CD4-positive, alpha-beta T cell treated with Interleukin-1 beta for 1 hour (primary cell): ENCODE data around the gene PRSS3.
A peak's percentile ranks its signal among the peaks of the same experiment; 100 is the strongest.
"Not testable (repeated sequence)": the region's sequence is repeated elsewhere in the genome, so short reads cannot be mapped to it uniquely, and the experiment has no call there.

Source experiments
- DNase-seq, 2 donors: peaks; one replicate each; pipeline ENCODE4 v3.0.0-alpha.2; 2020 to 2022

The PRSS3 gene

DNA sequence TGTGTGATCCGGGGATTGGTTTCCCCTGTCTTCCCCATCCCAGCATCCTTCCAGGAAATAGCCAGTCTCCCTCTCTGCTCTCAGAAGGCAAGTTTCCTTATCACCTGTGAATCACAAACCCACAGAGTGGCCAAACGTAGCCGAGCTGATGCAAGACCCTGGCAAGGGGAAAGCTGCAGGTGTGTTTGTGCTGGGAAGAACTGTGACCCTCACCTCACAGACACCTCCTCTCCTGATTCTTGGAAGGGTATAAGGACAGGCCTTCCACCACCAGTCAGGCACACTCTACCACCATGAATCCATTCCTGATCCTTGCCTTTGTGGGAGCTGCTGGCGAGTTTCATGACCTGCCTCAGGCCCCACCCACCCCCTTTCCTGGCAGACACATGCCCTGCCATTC lies at the start of gene PRSS3:
PRSS3 (plus strand) TSS at position 281 of the 400 bp plus-strand sequence; CDS start at position 294, 13 bp downstream.
- DNase-seq = no peak

DNA sequence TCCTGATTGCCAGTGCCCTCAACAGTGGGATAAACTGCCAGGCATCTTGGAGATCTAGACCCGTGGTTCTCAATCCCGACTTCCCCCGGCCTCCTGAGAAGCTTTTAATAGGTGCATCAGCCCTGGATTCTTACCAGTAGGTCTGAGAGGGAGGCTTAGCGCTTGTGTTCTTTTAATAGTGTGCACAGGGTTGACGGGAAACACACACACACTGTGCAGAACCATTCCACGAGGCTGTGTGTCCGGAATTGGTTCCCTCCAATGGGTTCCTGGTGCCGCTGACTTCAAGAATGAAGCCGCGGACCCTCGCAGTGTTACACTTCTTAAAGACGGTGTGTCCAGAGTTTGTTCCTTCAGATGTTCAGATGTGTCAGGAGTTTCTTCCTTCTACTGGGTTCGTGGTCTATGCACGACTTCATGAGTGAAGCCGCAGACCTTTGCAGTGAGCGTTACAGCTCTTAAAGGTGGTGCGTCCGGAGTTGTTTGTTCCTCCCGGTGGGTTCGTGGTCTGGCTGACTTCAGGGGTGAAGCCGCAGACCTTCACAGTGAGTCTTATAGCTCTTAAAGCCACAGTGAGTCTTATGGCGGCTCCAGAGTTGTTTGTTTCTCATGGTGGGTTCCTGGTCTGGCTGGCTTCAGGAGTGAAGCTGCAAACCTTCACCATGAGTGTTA lies 46.6 kb upstream of the PRSS3 start:
- DNase-seq = peak; percentile 21 to 48

DNA sequence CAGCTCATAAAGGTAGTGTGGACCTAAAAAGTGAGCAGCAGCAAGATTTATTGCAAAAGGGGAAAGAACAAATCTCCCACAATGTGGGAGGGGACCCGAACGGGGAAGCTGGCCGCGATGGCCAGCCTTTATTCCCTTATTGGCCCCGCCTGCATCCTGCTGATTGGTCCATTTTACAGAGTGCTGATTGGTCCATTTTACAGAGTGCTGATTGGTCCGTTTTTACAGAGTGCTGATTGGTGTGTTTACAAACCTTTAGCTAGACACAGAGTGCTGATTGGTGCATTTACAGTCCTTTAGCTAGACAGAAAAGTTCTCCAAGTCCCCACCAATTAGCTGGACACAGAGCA lies 46.1 kb upstream of the PRSS3 start:
- DNase-seq = peak; percentile 39 to 46

DNA sequence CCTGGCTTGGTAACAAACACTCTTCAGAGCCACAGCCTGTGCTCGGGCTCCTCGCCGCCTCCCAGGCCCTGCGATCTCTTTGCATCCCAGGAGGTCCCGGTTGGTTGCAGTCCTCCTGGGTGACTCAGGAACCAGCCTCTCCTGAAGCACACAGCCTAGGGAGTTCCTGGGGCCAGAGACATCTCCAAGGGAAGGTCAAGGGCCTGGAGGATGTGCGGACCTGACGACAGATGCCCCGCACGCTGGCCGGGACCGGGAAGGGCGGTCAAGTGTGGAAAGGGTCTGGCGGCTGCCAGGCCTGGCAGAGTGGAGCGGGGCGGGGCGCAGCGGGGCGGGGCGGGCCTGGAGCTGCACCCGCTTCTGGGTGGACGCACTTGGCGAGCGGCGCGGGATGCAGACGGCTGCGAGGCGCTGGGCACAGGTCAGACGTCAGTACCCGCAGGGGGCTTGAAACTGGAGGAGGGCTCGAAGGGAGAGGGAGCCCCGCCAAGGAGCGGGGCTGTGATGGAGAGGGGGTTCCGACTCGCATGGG lies 45.0 kb upstream of the PRSS3 start:
- no peak for DNase-seq

DNA sequence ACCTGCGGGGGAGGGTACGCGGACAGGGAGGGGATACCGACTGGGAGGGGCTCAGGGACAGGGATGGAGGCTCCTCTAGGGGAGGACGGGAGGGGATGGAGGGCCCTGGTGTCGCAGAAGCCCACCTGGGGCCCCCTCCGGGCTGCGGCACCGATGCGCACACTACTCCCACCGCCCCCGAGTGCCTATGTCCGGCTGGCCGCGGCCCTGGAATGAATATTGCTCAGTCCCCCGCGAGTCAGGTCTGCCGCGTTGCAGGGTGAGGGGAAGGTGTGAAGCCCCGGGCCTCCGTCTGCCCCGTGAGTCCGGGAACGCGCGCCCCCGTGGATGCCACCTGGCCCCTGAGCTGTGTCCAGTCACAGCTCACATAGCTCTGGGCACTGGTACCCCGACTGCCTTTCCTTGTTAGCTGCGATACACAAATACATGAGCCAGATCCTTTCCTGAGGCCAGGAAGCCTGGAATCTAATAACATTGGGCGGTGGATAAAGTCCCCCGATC lies 44.5 kb upstream of the PRSS3 start:
- DNase-seq = no peak

DNA sequence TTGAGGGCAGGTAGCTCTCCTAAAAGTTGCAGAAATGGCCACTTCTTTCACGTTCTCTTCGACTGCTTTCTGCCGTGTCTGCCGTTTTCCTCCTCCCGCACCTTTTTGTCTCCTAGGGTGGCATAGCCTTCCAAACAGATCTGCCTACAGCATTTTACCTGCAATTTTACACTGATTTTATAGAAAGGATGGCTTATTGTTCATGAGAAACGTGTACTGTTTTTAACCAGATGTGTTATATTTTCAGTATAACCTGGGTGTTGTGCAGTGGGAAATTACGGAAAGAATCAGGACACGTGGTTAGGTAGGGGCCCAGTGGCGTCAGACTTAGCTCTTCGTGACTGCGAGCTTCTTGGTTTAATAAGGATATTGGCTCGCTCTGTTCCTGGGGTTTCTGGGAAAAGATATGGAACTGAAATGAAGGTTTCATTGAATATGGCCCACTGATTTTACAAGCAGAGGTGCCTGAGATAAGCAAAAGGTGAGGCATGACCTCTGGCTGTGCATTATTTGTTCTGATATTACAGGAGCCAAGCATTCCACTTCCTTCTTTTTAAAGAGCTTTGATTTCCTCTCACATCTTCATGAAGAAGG lies 43.7 kb upstream of the PRSS3 start:
- no peak for DNase-seq

DNA sequence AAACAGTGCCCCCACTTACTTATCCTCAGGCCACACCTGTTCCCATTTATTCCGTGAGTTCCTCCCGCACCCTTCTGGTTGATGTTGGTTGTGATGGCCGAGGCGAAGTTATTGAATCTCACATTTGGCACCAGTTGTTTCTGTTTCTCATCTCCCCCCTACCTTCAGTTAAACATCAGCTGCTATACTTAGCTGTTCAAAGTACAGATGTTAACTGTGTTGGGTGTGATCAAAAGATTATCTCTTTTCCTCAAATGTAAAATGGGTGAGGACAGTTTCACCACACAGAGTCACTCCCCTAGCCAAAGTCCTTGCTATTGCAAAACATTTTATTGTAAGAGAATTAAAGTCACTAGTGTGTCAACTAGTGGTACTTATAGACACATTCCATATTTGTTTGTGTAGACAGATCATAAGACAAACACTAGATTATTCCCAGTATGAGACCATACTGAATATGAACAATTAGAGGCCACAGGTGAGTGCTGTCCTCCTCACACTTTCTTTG lies 43.2 kb upstream of the PRSS3 start:
- DNase-seq = no peak

DNA sequence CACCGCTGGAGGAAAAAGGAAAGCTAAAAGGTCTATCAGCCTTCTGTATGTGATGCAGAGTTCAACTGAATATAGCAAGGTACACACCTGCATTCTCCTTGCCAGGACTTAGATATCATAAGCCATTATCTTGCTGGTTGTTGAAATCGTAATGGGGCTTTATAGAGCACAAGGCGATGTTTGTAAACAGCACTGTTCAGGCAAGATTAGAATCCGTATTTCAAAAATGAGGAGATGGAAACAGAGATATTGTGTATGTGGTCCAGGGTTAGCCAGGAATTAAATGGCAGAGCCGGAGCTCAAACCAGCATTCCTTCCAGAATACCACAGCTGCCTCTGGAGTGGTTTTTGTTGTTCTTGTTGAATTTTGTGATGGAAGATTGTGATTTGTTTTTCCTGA lies 42.6 kb upstream of the PRSS3 start:
- not testable (repeated sequence) for DNase-seq

DNA sequence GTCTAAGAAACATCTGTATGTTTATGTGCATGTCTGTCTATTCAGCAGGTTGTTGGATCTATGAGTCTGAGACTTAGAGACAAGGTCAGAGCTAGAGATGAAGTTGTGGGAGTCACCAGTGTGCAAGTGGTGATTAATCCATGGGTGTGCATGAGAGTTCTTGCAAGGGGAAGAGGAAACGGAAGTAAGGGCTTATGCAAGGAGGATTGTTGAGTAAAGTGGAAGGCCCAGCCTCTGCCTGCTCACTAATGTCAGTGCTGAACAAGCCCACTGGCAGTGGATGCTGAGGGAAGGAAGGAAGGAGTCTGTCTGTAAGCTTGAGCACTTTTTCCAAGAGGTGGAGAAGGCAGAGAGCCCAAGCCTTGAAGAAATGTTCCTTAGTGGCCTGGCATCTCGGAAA lies 35.7 kb upstream of the PRSS3 start:
- peak in 1 of 2 donors; percentile 60 for DNase-seq

DNA sequence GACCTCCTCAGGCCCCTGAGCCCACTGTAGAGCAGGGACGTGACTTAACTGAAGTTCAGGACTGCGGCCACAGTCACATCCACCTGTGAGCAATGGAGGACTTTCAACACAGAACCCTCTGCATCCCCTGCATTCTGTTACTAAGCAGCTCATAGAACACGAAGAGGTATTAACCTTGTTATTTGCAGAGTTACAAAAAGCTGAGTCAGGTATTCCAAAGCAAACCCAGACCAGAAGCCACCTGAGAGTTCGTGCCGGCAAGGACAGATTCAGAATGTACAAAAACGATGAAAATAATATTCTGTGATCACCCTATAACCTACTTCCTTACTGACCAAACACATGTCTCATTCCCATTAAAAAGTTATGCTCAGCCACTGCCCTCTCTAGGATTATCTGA lies 33.0 kb upstream of the PRSS3 start:
- DNase-seq = no peak

DNA sequence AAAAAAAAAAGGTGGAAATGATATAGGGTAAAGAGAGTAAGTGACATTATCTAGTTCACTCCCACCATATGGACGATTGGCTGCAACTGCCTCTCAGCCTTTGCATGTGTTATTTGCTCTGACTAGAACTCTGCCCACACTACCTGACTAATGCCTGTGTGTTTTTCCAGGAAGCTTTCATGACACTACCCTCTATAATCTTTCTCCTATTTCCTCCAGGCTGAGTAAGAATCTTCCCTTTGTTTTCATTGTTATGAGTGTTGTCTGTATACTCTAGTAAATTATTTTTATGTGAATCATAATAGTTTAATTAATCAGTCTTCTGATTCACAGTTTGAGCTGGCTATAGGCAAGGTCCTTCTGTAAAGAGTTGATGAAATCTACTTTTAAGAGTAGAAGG lies 31.7 kb upstream of the PRSS3 start:
- not testable (repeated sequence) for DNase-seq

DNA sequence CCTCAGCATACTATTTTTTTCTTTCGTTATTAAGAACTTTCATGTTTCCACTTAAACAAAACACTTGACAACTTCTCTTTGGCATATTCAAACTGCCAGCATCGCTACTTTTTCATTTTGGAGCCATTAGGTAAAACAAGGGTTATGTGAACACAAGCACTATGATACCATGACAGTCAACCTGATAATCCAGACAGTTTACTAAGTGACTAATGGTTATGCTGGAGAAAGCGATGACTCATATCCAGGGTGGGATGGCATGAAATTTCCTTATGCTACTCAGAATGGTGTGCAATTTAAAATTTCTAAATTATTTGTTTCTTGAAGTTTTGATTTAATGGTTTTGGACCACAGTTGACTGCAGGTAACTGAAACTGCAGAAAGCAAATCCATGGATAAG lies 29.9 kb upstream of the PRSS3 start:
- DNase-seq = no peak

DNA sequence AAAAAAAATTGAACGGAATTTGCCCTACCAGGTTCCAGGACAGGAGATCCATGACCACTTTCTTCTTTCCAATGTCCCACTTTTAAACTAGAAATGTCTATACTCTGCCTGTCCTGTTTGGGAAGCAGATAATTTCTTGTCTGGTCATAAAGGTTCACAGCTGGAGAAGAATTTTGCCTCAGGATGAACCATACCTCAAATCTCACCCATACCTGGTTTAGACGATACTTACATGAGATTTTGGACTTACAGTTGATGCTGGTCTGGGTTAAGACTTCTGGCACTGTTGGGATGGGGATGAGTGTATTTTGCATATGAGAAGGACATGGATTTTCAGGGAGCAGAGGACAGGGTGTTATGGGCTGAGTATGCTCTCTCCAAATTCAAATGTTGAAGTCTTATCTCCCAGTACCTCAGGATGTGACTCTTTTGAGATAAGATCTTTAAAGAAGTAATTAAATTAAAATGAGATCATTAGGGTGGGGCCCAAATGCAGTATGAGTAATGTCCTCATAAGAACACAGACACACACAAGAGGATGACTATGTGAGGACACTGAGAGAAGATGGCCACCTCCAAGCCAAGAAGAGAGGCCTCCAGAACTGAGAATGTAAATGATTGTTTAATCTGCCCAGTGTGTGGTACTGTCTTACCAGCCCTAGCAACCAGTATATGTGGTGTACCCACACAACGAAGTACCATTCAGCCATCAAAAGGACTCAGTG lies 25.0 kb upstream of the PRSS3 start:
- not testable (repeated sequence) for DNase-seq

DNA sequence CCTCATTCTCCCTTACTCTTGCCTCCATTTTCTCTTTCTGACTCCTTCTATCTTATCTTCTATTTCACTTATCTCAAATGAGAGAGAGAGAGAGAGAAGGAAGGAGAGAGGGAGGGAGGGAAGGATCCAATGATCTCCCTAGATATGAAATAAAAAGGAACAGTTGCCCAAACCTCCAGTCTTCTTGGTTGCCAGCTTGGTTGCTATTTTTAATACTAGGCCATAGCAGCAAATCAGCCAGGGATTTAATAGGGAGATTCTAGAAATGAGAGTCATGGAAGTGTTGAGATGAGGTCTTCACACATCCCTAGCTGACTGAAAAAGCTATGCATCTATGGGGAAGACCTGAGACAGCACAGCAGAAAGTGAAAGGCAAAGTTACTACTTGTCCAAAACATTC lies 22.2 kb upstream of the PRSS3 start:
- not testable (repeated sequence) for DNase-seq

DNA sequence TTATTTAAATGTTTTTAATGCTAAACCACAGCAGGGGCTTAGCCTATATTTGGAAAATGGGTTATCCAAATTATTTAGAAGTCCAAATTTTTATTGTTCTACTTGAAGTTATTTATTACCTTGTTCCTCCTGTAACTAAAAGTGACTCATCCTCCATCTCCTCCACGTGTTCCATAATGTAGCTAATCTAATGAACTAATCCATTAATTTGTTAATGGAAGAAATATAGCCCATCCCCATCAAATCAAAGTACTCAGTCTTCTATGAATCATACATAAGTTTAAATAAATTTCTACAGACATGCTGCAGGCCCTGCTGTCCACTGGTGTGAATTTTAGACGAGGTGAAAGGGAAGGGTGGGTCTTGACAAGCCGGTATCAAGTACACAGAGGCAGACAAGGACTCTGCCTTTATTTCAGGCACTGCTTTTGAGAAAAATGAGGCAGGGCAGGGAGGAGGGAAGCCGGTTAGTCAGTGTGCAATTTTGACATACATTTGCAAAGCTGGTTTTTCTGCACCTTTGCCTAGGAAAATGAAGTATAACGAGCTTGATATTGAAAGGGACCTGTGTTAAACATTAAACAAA lies 21.2 kb upstream of the PRSS3 start:
- DNase-seq = not testable (repeated sequence)

DNA sequence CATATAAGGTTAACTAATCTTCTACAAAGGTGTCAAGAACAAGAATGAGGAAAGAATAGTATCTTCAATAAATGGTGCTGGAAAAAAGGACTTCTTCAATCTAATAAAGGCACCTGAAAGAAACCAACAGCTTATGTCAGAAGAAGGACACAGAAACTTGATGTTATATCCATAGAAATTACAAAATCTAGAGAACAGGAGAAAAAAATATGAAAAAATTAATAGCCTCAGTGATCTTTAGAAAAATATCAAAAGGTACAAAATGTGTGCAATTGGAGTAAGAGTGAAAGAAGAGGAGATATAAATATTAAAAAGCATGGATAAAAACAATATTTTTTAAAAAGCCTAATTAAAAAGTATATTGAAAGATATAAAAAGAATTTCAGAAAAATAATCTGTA lies 18.8 kb upstream of the PRSS3 start:
- no peak for DNase-seq

DNA sequence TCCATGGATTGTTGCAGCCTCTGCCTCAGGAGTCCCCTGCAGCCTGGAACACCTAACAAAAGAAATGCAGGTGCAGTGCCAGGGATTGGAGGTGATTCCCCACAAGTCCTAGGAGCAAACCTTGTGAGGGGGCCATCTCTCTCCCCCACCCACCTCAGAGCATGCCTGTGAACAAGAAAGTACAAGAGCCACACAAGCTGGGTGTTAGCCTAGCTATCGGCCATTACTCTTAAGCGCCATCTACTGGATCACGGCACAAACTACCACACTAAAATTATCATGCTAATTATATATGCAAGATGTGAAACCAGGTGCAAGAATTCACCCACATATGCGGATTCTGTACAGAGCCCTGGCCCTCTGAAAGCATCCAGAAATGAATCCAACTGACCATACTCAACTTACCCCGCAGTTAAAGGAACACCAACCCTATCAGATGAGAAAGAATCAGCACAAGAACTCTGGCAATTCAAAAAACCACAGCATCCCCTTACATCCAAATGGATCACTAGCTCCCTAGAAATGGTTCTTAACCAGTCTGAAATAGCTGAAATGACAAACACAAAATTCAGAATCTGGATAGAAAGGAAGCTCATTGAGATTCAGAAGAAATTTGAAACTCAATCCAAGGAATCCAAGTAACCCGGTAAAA lies 16.5 kb upstream of the PRSS3 start:
- DNase-seq = peak; percentile 32 to 61

DNA sequence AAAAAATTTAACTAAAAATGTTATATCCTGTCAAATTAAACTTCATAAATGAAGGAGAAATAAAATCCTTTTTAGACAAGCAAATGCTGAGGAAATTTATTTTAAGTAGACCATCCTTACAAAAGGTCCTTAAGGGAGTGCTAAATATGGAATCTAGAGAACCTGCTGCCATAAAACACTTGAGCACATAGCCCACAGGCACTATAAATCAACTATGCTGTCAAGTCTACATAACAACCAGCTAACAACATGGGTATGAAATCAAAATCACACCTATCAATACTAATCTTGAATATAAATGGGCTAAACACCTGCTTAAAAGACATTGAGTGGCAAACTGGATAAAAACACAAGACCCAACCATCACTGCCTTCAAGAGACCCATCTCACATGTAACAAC lies 15.1 kb upstream of the PRSS3 start:
- no peak for DNase-seq

DNA sequence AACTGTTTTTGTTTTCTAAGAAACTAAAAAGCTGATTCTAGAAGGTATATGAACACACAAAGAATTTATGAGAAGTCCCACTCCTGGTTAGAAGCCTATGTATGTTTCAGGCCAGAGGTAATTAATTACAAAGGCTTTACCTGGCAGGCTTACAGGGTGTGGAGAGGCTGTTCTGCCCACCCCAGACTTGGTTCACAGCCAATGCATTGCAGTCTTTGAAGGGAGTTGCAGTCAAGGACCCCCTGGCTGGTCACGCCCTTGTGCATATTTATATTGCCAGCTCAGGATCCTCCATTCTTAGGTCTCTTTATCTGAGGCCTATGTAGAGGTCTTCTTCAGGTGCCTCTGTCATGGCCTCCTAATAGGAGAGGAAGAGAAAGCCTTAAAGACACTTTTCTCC lies 13.6 kb upstream of the PRSS3 start:
- DNase-seq = no peak

DNA sequence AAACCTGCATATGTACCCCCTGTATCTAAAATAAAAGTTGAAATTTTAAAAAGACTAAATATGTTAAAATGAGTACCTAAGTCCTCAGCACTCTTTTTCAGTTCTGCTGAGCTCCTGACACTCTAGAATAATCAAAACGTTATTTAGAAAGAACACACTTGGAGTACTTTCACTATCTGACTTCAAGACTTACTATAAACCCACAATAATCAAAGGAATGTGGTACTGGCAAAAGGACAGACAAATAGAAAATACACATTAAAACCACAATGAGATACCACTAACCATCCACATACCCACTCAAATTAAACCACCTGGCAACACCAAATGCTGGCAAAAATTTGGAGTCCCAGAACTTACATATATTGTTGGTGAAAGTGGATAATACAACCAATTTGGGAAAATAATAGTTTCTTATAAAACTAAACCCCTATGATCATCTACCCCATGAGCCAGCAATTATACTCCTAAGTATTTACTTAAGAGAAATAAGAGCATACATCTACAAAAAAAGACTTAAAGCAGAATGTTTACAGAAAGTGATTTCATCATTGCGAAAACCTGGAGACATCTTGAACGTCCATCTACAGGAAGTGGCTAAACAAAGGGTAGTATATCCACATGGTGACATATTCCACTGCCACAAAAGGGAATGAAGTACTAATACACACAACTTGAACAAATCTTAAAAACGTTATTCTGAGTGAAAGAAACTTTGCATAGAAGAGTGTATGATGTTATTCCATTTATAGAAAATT lies 12.8 kb upstream of the PRSS3 start:
- DNase-seq = no peak

DNA sequence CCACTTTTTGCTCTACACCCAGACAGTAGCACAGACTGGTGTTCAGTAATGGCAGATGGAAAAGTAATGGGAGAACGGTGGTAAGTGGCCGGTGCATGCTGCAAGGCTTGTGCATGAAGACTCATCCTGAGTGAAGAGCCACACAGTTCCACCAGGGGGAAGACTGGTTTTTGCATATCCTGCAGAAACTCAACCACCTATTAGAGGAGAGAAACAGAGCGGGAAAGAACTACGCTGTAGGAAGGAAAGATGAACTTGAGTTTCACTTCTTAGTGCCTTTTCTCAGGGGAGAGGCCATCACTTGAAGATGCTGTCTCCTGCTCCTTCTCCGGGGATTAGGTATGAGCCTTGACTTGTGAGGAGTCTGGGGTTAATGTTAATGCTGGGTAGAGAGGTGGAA lies 9.4 kb upstream of the PRSS3 start:
- no peak for DNase-seq

DNA sequence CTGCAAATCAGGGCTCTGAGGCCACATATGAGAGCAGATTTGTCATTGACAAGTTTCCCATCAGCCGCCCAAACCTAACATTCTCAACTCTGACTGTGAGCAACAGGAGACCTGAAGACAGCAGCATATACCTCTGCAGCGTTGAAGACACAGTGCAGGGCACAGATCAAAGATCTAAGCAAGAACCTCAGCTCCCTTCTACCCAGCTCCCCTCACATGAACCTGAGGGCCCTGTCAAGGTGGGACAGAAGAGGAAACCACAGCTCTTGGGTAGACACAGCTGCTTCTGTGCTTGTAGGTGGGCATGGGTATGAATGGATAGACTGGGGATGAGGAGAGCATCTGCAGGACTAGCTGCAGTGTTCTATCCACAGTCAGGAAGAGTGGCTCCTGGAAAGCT lies 8.7 kb upstream of the PRSS3 start:
- no peak for DNase-seq
